NOMO-1 treated with DMSO at 0.1 percent for 48 hours (cell line): ENCODE measurements around the gene NKAPD1.
"Not testable (repeated sequence)": the region's sequence is repeated elsewhere in the genome, so short reads cannot be mapped to it uniquely, and the experiment has no call there.

Experiments used
- DNase-seq: peaks from one replicate; lab custom pipeline; 2025; ENCODE audit not compliant: unreplicated experiment; lab: John Stamatoyannopoulos, UW

NKAPD1 gene

GRCh38 chr11:112073941-112074811 is at the start of gene NKAPD1, which contains the start of gene PIH1D2:
Gene NKAPD1 (plus strand): TSS chr11:112074299. CDS start chr11:112075575, 1,276 bp downstream.
Gene PIH1D2 (minus strand): TSS chr11:112074017. CDS start chr11:112073174, 843 bp downstream.
- peak; percentile 78 for DNase-seq

- DNase-seq = peak; percentile 84
These were observed 49.1 kb upstream of the NKAPD1 start, which contains the start of gene DLAT for GRCh38 chr11:112024773-112025678. Gene DLAT (plus strand): TSS chr11:112025408. CDS start chr11:112025473, 65 bp downstream.

- no peak for DNase-seq
These were observed 48.4 kb upstream of the NKAPD1 start for GRCh38 chr11:112025707-112026106.

- not testable (repeated sequence) for DNase-seq
These were observed 47.2 kb upstream of the NKAPD1 start for GRCh38 chr11:112026784-112027410.

- no peak for DNase-seq
These were observed 44.6 kb upstream of the NKAPD1 start for GRCh38 chr11:112029460-112029859.

GRCh38 chr11:112033902-112034301 is 40.2 kb upstream of the NKAPD1 start:
- no peak for DNase-seq

GRCh38 chr11:112037527-112037926 is 36.6 kb upstream of the NKAPD1 start:
- no peak for DNase-seq

- DNase-seq = no peak
These were observed 31.7 kb upstream of the NKAPD1 start for GRCh38 chr11:112042161-112042960.

GRCh38 chr11:112042961-112043304 is 31.2 kb upstream of the NKAPD1 start:
- DNase-seq = no peak

- no peak for DNase-seq
These were observed 29.1 kb upstream of the NKAPD1 start for GRCh38 chr11:112044961-112045360.

GRCh38 chr11:112046647-112047046 is 27.5 kb upstream of the NKAPD1 start:
- DNase-seq = not testable (repeated sequence)

GRCh38 chr11:112048256-112048655 is 25.8 kb upstream of the NKAPD1 start:
- DNase-seq = not testable (repeated sequence)

- no peak for DNase-seq
These were observed 24.3 kb upstream of the NKAPD1 start for GRCh38 chr11:112049777-112050176.

GRCh38 chr11:112050721-112051120 is 23.4 kb upstream of the NKAPD1 start:
- peak; percentile 53 for DNase-seq

GRCh38 chr11:112051768-112052167 is 22.3 kb upstream of the NKAPD1 start:
- DNase-seq = no peak

- DNase-seq = no peak
These were observed 16.9 kb upstream of the NKAPD1 start for GRCh38 chr11:112057170-112057569.

- no peak for DNase-seq
These were observed 16.0 kb upstream of the NKAPD1 start for GRCh38 chr11:112058103-112058502.

- no peak for DNase-seq
These were observed 11.2 kb upstream of the NKAPD1 start for GRCh38 chr11:112062923-112063322.

- no peak for DNase-seq
These were observed 8.6 kb downstream of the NKAPD1 start for GRCh38 chr11:112082729-112083128.

GRCh38 chr11:112085822-112086421 is 11.8 kb downstream of the NKAPD1 start:
- DNase-seq = peak; percentile 40
